ENCODE results near the gene HIRIP3.

HIRIP3 gene

DNA sequence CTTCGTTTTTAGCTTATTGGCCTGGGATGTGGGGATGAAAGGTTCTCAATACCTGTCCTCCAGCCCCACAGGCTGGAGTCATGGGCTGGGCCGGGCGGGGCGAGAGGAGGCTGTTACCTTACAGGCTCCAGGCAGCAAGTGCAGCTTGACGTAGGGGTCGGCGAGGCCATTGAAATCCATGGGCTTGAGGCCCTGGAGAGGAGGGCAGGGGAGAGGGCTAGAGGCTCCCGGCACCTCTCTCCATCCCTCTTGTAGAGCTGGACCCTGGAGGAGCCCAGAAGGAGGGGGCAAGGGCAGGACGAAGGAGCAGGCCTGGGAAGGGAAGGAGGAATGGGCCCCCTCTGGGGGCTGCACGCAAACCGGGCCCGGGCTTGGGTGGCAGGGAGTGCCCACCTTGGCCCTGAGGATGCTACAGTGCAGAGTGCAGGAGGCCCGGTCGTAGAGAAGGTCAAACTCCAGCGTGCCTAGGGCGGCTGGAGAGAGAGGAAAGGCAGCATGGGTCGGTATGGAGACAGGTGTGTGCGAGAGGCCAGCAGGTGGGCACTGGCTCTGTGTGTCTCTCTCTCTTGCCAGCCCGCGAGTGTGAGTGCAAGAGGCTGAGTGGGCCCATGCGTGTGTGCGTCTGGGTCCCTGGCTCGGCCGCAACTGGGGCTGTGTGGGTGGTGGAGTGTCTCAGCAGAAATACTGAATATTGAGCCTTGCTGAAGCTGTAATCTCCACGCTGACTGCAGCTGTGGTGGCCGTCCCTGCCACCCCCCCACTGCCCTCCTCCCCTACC lies 13.9 kb upstream of the HIRIP3 start:
- H3K4me3 ChIP-seq (ENCODE audit: control insufficient read depth, low read depth, low read length) = no peak overlapping the region
- TF ChIP-seq CTCF (IDR thresholded peaks at IDR 0.05; ENCODE audit: control insufficient read depth, insufficient read depth, low read depth, low read length, missing control alignments) = no peak
- DNase-seq (ENCODE audit: low read depth) = no peak

- no peak for DNase-seq (ENCODE audit: low read depth)
- no peak for TF ChIP-seq CTCF (IDR thresholded peaks at IDR 0.05; ENCODE audit: control insufficient read depth, insufficient read depth, low read depth, low read length, missing control alignments)
- H3K4me3 ChIP-seq (ENCODE audit: control insufficient read depth, low read depth, low read length) = no peak overlapping the region
Observed at GRCh38 chr16:30007378-30007895, 12.0 kb upstream of the HIRIP3 start.

DNA sequence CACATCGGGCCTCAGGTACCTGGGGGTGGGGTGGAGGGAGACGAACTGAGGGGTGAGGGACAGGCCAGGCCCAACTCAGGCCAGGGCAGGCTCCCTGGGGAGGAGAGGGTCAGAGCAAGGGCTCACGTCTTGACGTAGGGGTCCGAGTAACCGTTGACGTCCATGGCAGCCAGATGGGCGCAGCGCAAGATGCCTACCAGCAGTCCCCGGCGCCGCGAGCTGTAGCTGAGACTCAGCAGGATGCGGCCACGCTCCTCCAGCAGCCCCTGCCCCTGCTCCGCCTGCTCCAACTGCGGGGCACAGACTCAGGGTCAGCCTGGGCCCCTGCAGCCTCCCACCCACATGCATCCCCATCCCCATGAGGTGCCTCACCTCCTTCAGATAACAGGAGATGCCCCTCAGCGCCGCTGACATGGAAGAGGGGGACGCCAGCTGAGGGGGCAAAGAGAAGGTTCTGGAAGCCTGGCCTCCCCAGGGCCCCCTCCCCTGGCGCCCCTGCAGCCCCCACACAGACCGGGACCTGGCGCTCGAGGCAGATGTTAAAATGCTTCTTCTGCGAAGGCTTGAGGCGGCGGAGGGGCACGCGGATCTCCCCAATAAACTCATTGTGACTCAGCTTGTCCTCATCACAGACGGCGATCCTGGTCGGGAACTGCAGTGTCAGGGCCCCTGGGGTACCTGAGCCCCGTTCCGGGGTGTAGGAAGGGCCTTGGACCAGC lies 11.4 kb upstream of the HIRIP3 start:
- no peak for DNase-seq (ENCODE audit: low read depth)
- no peak overlapping the region for H3K4me3 ChIP-seq (ENCODE audit: control insufficient read depth, low read depth, low read length)
- TF ChIP-seq CTCF (IDR thresholded peaks at IDR 0.05; ENCODE audit: control insufficient read depth, insufficient read depth, low read depth, low read length, missing control alignments) = no peak

DNA sequence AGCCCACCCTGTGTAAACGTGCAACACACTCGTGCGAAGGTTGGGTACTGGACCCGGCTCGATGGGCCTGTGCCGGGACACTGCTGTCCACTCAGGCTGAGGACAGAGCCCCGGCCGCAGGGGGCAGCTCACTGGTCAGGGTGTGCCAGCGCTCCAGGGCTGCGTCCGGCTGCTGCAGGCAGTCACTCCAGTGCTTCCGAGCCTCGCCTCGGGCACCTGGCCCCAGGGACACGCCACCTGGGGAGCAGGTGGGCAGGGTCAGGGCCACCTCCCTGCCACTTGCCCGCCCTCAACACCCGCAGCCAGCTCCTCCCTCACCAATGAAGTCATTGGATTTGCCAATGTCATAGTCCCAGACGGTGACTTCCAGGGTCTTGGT lies 10.7 kb upstream of the HIRIP3 start:
- TF ChIP-seq CTCF (IDR thresholded peaks at IDR 0.05; ENCODE audit: control insufficient read depth, insufficient read depth, low read depth, low read length, missing control alignments) = no peak
- no peak overlapping the region for H3K4me3 ChIP-seq (ENCODE audit: control insufficient read depth, low read depth, low read length)
- DNase-seq (ENCODE audit: low read depth) = no peak

DNA sequence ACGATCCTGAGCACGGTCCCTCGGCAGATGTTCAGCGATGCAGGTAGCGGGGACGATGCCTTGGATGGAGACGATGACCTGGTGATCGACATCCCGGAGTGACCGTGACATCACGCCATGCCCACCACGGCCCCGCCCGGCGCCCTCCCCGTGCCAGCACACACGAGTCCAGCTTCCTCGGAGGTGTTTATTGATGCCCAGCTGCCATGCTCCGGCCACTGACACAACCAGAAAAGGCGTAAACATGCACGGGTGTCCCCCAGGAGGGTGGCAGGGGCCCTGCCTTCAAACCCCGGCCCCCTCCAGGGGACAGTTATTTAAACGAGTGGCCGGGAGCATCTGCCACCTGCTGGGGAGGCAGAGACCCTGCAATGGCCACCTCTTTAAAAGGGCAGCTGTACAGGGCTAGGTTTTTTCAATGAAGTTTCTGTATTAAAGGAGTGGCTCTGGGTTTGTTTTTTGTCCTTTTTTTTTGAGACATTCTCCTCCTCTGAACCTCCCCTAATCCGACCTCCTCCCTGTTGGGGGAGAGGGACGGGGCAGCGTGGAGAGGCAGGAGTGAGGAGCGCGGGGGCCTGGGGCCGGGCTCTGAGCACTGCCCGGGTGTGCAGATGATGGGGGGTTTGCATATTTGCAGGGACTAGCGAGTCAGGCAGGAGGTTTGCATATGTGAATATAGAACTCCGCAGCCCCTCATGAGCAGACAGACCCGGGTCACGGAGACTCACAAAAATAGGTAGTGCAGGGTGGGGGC lies 10.1 kb upstream of the HIRIP3 start:
- peak; percentile 89 for TF ChIP-seq CTCF (IDR thresholded peaks at IDR 0.05; ENCODE audit: control insufficient read depth, insufficient read depth, low read depth, low read length, missing control alignments)
- H3K4me3 ChIP-seq (ENCODE audit: control insufficient read depth, low read depth, low read length) = no peak overlapping the region
- no peak for DNase-seq (ENCODE audit: low read depth)

- H3K4me3 ChIP-seq (ENCODE audit: control insufficient read depth, low read depth, low read length) = no peak overlapping the region
- DNase-seq (ENCODE audit: low read depth) = no peak
- no peak for TF ChIP-seq CTCF (IDR thresholded peaks at IDR 0.05; ENCODE audit: control insufficient read depth, insufficient read depth, low read depth, low read length, missing control alignments)
Observed at GRCh38 chr16:30004811-30005242, 9.4 kb upstream of the HIRIP3 start.
